Measurements from ENCODE around the gene RGS3.
"Not testable (repeated sequence)": the region's sequence is repeated elsewhere in the genome, so short reads cannot be mapped to it uniquely, and the experiment has no call there.

The RGS3 gene

GRCh38 chr9:113635586-113635985, 172.1 kb downstream of the RGS3 start:
- no peak for DNase-seq (ENCODE audit: low spot score)

GRCh38 chr9:113636165-113636564, 172.6 kb downstream of the RGS3 start:
- no peak for DNase-seq (ENCODE audit: low spot score)

- DNase-seq (ENCODE audit: low spot score) = no peak
Observed at GRCh38 chr9:113636693-113637092, 173.2 kb downstream of the RGS3 start.

DNA sequence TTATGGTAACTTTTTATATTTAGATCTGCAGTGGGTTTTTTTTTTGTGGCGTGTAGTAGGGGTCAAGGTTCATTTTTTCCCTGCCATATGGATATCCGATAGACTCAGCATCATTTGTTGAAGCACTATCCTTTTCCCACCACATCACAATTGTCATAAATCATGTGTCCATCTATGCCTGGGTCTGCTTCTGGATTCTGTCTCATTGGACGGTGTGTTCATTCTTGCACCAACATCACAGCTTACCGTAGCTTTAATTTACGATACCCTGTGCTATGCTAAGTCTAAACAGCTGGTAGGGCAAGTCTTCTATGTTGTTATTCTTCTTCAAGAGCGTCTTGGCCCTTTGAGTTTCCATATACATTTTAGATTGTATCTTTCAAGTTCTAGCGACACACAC, 175.0 kb downstream of the RGS3 start:
- DNase-seq (ENCODE audit: low spot score) = no peak

GRCh38 chr9:113638897-113639296, 175.4 kb downstream of the RGS3 start:
- no peak for DNase-seq (ENCODE audit: low spot score)

DNA sequence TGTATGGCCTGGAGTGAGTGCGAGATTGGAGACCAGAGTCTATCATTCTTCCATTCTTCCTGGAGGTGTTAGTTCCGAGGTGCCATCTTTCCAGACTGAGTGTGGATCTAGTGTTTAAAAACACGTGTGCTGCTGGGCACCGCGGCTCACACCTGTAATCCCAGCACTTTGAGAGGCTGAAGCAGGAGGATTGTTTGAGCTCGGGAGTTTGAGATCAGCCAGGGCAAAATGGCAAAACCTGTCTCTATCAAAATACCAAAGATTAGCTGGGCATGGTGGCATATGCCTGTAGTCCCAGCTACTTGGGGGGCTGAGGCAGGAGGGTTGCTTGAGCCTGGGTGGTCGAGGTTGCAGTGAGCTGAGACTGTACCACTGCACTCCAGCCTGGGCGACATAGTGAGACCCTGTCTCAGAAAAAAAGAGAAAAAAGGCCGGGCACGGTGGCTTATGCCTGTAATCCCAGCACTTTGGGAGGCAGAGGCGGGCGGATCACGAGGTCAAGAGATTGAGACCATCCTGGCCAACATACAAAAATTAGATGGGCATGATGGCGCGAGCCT, 176.0 kb downstream of the RGS3 start:
- DNase-seq (ENCODE audit: low spot score) = not testable (repeated sequence)

GRCh38 chr9:113640418-113640817, 176.9 kb downstream of the RGS3 start:
- no peak for DNase-seq (ENCODE audit: low spot score)

DNA sequence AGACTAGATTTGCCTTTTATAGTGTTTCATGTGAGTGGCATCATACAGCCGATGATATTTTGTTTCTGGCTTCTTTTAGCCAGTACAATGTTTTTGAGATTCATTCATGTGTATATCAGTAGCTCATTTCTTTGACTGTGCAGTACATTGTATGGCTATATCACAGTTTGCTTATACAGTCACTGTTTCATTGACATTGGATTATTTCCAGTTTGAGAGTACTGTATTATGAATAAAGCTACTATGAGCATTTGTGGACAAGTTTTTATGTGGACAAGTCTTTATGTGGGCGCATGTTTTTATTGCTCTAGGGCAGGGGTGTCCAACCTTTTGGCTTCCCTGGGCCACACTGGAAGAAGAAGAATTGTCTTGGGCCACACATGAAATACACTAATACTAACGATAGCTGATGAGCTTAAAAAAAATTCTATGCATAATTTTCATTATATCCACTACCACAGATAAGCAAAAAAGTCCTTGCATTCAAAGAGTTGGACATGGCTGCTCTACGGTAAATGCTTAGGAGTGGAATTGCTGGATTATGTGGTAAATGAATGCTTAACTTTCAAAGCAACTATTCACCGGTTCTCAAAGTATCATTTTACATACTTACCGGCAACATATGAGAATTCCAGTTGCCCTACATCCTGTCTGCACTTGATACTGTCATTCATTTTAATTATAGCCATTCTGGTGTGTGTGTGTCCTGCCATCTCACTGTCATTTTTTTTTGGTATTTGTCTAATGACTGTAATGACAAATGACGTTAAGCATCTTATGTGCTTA, 177.8 kb downstream of the RGS3 start:
- no peak for DNase-seq (ENCODE audit: low spot score)

GRCh38 chr9:113644321-113644720, 180.8 kb downstream of the RGS3 start:
- DNase-seq (ENCODE audit: low spot score) = no peak

DNA sequence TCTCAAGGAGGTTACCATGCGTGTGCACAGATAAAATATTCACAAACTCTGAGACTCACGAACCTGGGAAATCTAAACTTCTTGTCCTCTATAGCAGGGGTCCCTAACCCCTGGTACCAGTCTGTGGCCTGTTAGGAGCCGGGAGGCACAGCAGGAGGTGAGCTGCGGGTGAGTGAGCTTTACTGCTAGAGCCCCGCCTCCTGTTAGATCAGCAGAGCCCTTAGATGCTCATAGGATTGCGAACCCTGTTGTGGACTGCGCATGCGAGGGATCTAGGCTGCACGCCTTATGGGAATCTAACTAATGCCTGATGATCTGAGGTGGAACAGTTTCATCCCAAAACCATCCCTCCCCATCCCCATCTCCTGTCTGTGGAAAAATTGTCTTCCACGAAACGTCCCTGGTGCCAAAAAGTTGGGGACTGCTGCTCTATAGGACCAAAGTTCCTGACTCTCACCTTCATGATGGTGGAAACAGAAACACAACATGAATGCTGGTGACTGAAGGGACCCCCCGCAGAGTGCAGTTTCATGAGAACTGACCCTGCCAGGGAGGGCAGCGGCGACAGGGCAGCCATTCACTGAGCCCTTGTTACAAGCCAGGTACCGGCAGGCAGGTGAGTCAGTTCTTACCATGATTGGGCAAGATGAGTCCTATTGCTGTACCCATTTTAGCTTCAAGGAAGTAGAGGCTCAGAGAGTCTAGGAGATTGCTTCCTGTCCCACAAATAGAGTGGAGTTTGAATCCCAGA, 181.9 kb downstream of the RGS3 start:
- DNase-seq (ENCODE audit: low spot score) = peak; percentile 32

- no peak for DNase-seq (ENCODE audit: low spot score)
Observed at GRCh38 chr9:113645978-113646253, 182.4 kb downstream of the RGS3 start.

- no peak for DNase-seq (ENCODE audit: low spot score)
Observed at GRCh38 chr9:113646491-113646890, 183.0 kb downstream of the RGS3 start.
